GM12878 (cell line): ENCODE results near the gene CLEC16A. TPM values are rescaled to one million over a fixed set of nuclear protein-coding genes. Genes with fewer than 3 reads are reported as not detected.

Experiments
- CBX3 ChIP-seq: fragments of 200-600 bp; sonication (generic); IDR thresholded peaks from 2 replicates; pipeline ENCODE4 v1.6.1; 2016; ENCODE audit warnings: low read depth, borderline replicate concordance
- E2F8 ChIP-seq: fragments of 450-650 bp; IDR thresholded peaks from 2 replicates; pipeline ENCODE4 v1.6.1; 2018; ENCODE audit warnings: mild to moderate bottlenecking, low read depth, moderate library complexity; ENCODE audit not compliant: partially characterized antibody
- EED ChIP-seq: sonication (generic); IDR thresholded peaks from 2 replicates; pipeline ENCODE4 v1.6.1; 2016; ENCODE audit warnings: antibody characterized with exemption, low read depth
- HDAC2 ChIP-seq: fragments of 200-600 bp; sonication (generic); IDR thresholded peaks from 2 replicates; pipeline ENCODE4 v1.6.1; 2017
- IKZF2 ChIP-seq, 2 experiments: fragments of 450-650 bp; IDR thresholded peaks; 2 replicates each; pipeline ENCODE4 v1.6.1; 2017; ENCODE audit warnings: mild to moderate bottlenecking in 2 of 2, moderate library complexity in 2 of 2
- MYB ChIP-seq: fragments of 150-350 bp; IDR thresholded peaks from 2 replicates; pipeline ENCODE4 v1.6.1; 2014; ENCODE audit warnings: mild to moderate bottlenecking, low read depth, low read length, borderline replicate concordance
- POLR2AphosphoS5 ChIP-seq: IDR thresholded peaks from 2 replicates; pipeline ENCODE4 v1.6.1; 2011; ENCODE audit warnings: mild to moderate bottlenecking, low read length, inconsistent platforms
- SP1 ChIP-seq: IDR thresholded peaks from one replicate; pipeline ENCODE4 v1.6.1; 2011; ENCODE audit warnings: low read depth, low read length
- TARDBP ChIP-seq: IDR thresholded peaks from 2 replicates; pipeline ENCODE4 v1.6.1; 2016; ENCODE audit warnings: borderline replicate concordance
- WRNIP1 ChIP-seq: IDR thresholded peaks from 2 replicates; pipeline ENCODE4 v1.6.1; 2011; ENCODE audit warnings: low read depth, low read length, improper control_type of control experiment, borderline replicate concordance
- YBX1 ChIP-seq: fragments of 450-650 bp; IDR thresholded peaks from 2 replicates; pipeline ENCODE4 v1.6.1; 2016; ENCODE audit warnings: antibody characterized with exemption
- ZNF217 ChIP-seq: fragments of 450-650 bp; IDR thresholded peaks from 2 replicates; pipeline ENCODE4 v1.6.1; 2017; ENCODE audit warnings: antibody characterized with exemption, mild to moderate bottlenecking
- ZNF274 ChIP-seq: IDR thresholded peaks from one replicate; pipeline ENCODE4 v1.8.0; 2011; ENCODE audit not compliant: insufficient read length, insufficient read depth
- ZNF384 ChIP-seq: IDR thresholded peaks from 2 replicates; pipeline ENCODE4 v1.6.1; 2012; ENCODE audit warnings: low read depth, mild to moderate bottlenecking, low read length, improper control_type of control experiment, borderline replicate concordance
- polyA plus RNA-seq, 11 experiments: library from polyadenylated mRNA; depleted of rRNA in 4 of 11; unstranded in 6 of 11; stranded (reverse) in 5 of 11; fragments of >200 nt; fragmentation: Nextera tagmentation in 4 of 11; fragmentation: Illumina TruSeq in 1 of 11; extraction: Ambion mirVana in 4 of 11; extraction: Trizol in 1 of 11; gene quantifications; 1 replicate in 1 of 11; 2 replicates in 10 of 11; pipeline versions ENCODE4 v1.2.1 to v1.2.3, GENCODE V29; 2011 to 2016; ENCODE audit warnings: inconsistent platforms in 2 of 11, missing spikeins in 2 of 11, low read depth in 1 of 11
- total RNA-seq, 4 experiments: library from RNA; depleted of rRNA in 3 of 4; stranded (reverse); fragments of >200 nt in 3 of 4; fragmentation: Illumina TruSeq in 1 of 4; extraction: Trizol in 1 of 4; gene quantifications; 2 replicates each; pipeline versions ENCODE4 v1.2.1 to v1.2.3, GENCODE V29; 2013 to 2021

CLEC16A gene
- total and polyA plus RNA-seq, 10 of the 15 experiments (the other 5 are each of a cell fraction or from before 2014, with no cell fraction given), result 1.5 to 28.8 (median 19.2) TPM

GRCh38 chr16:11147754-11148444 is 203.5 kb downstream of the CLEC16A start (continued):
- TF ChIP-seq MYB (no peak), WRNIP1 (no peak), ZNF274 (no peak), ZNF384 (no peak), HDAC2 (no peak), ZNF217 (no peak), EED (no peak), CBX3 (no peak), YBX1 (no peak), TARDBP (no peak), POLR2AphosphoS5 (no peak), SP1 (no peak), E2F8 (no peak), IKZF2 (IDR thresholded peaks at IDR 0.05) (no peak)
